OCI-LY7 (cell line): ENCODE results near the gene SLC25A45. TPM values are rescaled to one million over a fixed set of nuclear protein-coding genes. Genes with fewer than 3 reads are reported as not detected.

Experiments
- BruUV-seq: library from RNA; stranded (reverse); fragments of 400-500 nt; replicated peaks from 2 replicates; lab custom pipeline; 2021; lab: Mats Ljungman, UMichigan
- CTCF ChIA-PET: fragments of 300-600 bp; sonication (Branson Sonifier 250); formaldehyde crosslinking; loops from one replicate; lab custom pipeline; 2022; ENCODE audit warnings: antibody characterized with exemption; ENCODE audit not compliant: unreplicated experiment; lab: Charles Lee
- POLR2A ChIA-PET: fragments of 300-600 bp; sonication (Branson Sonifier 250); formaldehyde crosslinking; loops from one replicate; lab custom pipeline; 2022; ENCODE audit warnings: antibody characterized with exemption; lab: Charles Lee
- DNase-seq: peaks from one replicate; pipeline ENCODE4 v3.0.0-alpha.2; 2015; ENCODE audit warnings: low spot score
- H2AFZ ChIP-seq: fragments of 200-600 bp; sonication (generic), shearing (Covaris generic); 2 replicates; pipeline ENCODE4 v1.6.1; 2014; ENCODE audit warnings: mild to moderate bottlenecking, antibody characterized with exemption, low read length, moderate library complexity
- H3K27ac ChIP-seq: fragments of 200-600 bp; sonication (generic); 2 replicates; pipeline ENCODE4 v1.5.1; 2014; ENCODE audit warnings: mixed run types, low read depth, mild to moderate bottlenecking, moderate library complexity, low read length, inconsistent platforms; ENCODE audit not compliant: poor library complexity, severe bottlenecking
- H3K36me3 ChIP-seq: fragments of 200-600 bp; sonication (generic); 2 replicates; pipeline ENCODE4 v1.6.1; 2014; ENCODE audit warnings: mild to moderate bottlenecking, antibody characterized with exemption, low read length, moderate library complexity, mixed read lengths; ENCODE audit not compliant: insufficient read depth
- H3K4me1 ChIP-seq: fragments of 200-600 bp; sonication (generic); 2 replicates; pipeline ENCODE4 v1.5.1; 2014; ENCODE audit warnings: mild to moderate bottlenecking, low read length; ENCODE audit not compliant: insufficient read depth, poor library complexity, severe bottlenecking
- H3K4me2 ChIP-seq: fragments of 200-600 bp; sonication (generic); 2 replicates; pipeline ENCODE4 v1.6.1; 2014; ENCODE audit warnings: mild to moderate bottlenecking, low read length
- H3K4me3 ChIP-seq: fragments of 200-600 bp; sonication (generic); 2 replicates; pipeline ENCODE4 v1.5.1; 2014; ENCODE audit warnings: mild to moderate bottlenecking, low read depth, low read length; ENCODE audit not compliant: poor library complexity, severe bottlenecking
- H3K79me2 ChIP-seq: fragments of 200-600 bp; sonication (generic); 2 replicates; pipeline ENCODE4 v1.6.1; 2016; ENCODE audit warnings: low read depth, mild to moderate bottlenecking, low read length, moderate library complexity, mixed read lengths; ENCODE audit not compliant: insufficient read depth
- H3K9me2 ChIP-seq: fragments of 200-600 bp; sonication (generic); 2 replicates; pipeline ENCODE4 v1.6.1; 2016; ENCODE audit warnings: mild to moderate bottlenecking, low read length, mixed read lengths; ENCODE audit not compliant: insufficient read depth
- H3K9me3 ChIP-seq: fragments of 200-600 bp; sonication (generic); 2 replicates; pipeline ENCODE4 v1.6.1; 2014; ENCODE audit warnings: mild to moderate bottlenecking, mixed run types, low read length, mixed read lengths
- H4K20me1 ChIP-seq: fragments of 200-600 bp; sonication (generic); 2 replicates; pipeline ENCODE4 v1.6.1; 2014; ENCODE audit warnings: mild to moderate bottlenecking, antibody characterized with exemption, low read length, moderate library complexity, mixed read lengths; ENCODE audit not compliant: insufficient read depth
- EZH2phosphoT487 ChIP-seq: fragments of 200-600 bp; sonication (generic); IDR thresholded peaks from 2 replicates; pipeline ENCODE4 v1.6.1; 2018; ENCODE audit warnings: low read depth, borderline replicate concordance, mild to moderate bottlenecking, mixed run types, antibody characterized with exemption, low read length, moderate library complexity, mixed read lengths
- intact Hi-C: fragments of 100-400 bp; cut with micrococcal nuclease; formaldehyde crosslinking; loops from one replicate; pipeline ENCODE4 v1.10.0; 2022; ENCODE audit not compliant: unreplicated experiment
- total RNA-seq, 2 experiments: library from RNA; depleted of rRNA in 1 of 2; stranded (reverse); fragments of >200 nt in 1 of 2; shearing (Covaris generic) in 1 of 2; gene quantifications; 2 replicates each; pipeline ENCODE4 v1.2.3, GENCODE V29; 2014 to 2022
- TF ChIP-seq, protein P1 (sequence below): fragments of 200-600 bp; sonication (generic); conservative IDR thresholded peaks from 2 replicates; pipeline ENCODE4 v1.5.1; 2014; ENCODE audit warnings: mild to moderate bottlenecking, antibody characterized with exemption, low read length, moderate library complexity, mixed read lengths

SLC25A45 gene
- total RNA-seq, 2 experiments from 2014 or later: 7.0 to 20.7 TPM

DNA sequence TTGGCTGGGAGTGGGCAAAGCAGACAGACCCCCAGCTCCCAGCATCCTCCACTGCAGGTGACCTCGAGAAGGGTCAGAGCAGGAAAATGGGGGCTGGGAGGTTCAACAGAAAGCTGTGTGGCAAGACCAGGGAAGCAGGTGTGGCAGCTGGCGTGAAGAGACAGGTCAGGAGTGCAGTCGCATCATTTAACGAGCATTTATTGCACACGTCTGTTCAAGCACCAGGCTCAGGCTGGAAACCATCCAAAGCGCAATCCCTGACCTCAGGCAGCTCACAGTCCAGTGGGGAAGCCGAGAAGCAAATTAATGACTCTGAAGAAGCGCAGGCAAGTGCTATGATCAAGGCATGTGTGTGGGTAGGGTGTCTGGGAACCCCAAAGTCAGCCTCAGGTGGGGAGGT lies 7.4 kb downstream of the SLC25A45 start:
- ChIA-PET CTCF (no interaction called here), POLR2A (interaction anchor here (1.2 kb wide), 1 partner anchor 124 kb away, joined by 4 read pairs; the partner anchor contains the start of gene MALAT1)
- H3K4me2 ChIP-seq: no peak overlapping the region
- H3K79me2 ChIP-seq: no peaks in the 10 kb centered on the region
- TF ChIP-seq, protein P1, sequence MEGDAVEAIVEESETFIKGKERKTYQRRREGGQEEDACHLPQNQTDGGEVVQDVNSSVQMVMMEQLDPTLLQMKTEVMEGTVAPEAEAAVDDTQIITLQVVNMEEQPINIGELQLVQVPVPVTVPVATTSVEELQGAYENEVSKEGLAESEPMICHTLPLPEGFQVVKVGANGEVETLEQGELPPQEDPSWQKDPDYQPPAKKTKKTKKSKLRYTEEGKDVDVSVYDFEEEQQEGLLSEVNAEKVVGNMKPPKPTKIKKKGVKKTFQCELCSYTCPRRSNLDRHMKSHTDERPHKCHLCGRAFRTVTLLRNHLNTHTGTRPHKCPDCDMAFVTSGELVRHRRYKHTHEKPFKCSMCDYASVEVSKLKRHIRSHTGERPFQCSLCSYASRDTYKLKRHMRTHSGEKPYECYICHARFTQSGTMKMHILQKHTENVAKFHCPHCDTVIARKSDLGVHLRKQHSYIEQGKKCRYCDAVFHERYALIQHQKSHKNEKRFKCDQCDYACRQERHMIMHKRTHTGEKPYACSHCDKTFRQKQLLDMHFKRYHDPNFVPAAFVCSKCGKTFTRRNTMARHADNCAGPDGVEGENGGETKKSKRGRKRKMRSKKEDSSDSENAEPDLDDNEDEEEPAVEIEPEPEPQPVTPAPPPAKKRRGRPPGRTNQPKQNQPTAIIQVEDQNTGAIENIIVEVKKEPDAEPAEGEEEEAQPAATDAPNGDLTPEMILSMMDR: no peak
- TF ChIP-seq EZH2phosphoT487: no peak
- H3K9me2 ChIP-seq: no peaks in the 10 kb centered on the region
- no peak overlapping the region for H2AFZ ChIP-seq
- H3K4me1 ChIP-seq: peaks cover 9% of the 10 kb centered on the region
- no peaks in the 10 kb centered on the region for H3K9me3 ChIP-seq
- no peak overlapping the region for H3K4me3 ChIP-seq
- no peaks in the 10 kb centered on the region for H4K20me1 ChIP-seq
- no TSS peak for BruUV-seq
- no peaks in the 10 kb centered on the region for H3K36me3 ChIP-seq
- DNase-seq: no peak
- intact Hi-C loops: no loop called here
- no peak overlapping the region for H3K27ac ChIP-seq

DNA sequence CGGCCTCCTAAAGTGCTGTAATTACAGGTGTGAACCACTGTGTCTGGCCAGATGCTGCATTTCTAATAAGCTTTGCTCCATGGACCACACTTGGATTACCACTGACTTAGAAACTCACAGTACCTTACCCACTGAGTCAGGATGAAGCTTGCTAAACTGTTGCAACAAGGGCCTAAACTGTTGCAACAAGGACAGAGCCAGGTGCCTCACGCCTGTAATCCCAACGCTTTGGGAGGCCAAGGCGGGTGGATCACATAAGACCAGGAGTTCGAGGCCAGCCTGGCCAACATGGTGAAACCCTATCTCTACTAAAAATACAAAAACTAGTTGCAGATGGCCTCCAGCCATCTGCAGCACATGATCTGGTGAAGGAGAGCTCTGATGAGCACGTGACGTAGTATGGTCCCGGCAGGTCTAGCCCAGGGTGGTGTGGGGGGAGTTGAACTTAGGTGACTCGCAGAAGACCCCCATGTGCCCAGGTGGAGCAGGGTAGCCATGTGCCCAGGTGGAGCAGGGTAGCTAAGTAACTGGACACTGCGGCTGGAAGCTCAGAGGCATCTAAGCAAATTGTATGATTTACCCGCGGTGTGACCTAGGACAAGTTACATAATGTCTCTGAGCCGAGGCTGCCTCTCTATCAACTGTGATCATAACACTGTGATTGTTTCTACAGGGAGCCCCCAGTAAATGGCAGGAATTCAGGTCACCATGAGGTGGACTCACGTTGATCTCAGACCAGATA lies 8.4 kb downstream of the SLC25A45 start:
- H4K20me1 ChIP-seq: no peaks in the 10 kb centered on the region
- no peak overlapping the region for H3K27ac ChIP-seq
- no TSS peak for BruUV-seq
- H3K79me2 ChIP-seq: no peaks in the 10 kb centered on the region
- no peaks in the 10 kb centered on the region for H3K9me2 ChIP-seq
- ChIA-PET CTCF (no interaction called here), POLR2A (interaction anchor here (1.2 kb wide), 1 partner anchor 125 kb away, joined by 4 read pairs; the partner anchor contains the start of gene MALAT1)
- TF ChIP-seq EZH2phosphoT487: no peak
- no peaks in the 10 kb centered on the region for H3K9me3 ChIP-seq
- no peak overlapping the region for H3K4me3 ChIP-seq
- H2AFZ ChIP-seq: no peak overlapping the region
- no peaks in the 10 kb centered on the region for H3K36me3 ChIP-seq
- H3K4me1 ChIP-seq: peaks cover 9% of the 10 kb centered on the region
- no peak overlapping the region for H3K4me2 ChIP-seq
- intact Hi-C loops: no loop called here
- no peak for DNase-seq

DNA sequence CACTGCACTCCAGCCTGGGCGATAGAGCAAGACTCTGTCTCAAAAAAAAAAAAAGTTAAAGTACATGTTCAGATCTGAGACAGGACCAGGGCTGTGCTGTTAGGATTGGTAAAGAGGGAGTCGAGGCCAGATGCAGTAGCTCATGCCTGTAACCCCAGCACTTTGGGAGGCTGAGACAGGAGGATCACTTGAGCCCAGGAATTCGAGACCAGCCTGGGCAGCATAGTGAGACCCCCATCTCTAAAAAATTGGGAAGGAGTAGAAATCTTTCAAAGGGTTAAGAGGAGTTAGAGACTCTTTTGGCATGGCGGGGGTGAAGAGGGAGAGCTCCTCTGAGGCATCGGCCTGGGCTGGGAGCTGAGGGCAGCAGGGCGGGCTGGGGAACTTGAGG lies 11.8 kb downstream of the SLC25A45 start:
- H3K27ac ChIP-seq: no peak overlapping the region
- no peaks in the 10 kb centered on the region for H3K79me2 ChIP-seq
- ChIA-PET CTCF (no interaction called here), POLR2A (interaction anchor here (0.5 to 1.3 kb wide), 3 partner anchors 9 to 127 kb away, joined by 3 to 5 read pairs (median 4); no protein-coding TSS in a partner anchor)
- DNase-seq: no peak
- H4K20me1 ChIP-seq: no peaks in the 10 kb centered on the region
- no peaks in the 10 kb centered on the region for H3K9me3 ChIP-seq
- no peak overlapping the region for H2AFZ ChIP-seq
- H3K36me3 ChIP-seq: no peaks in the 10 kb centered on the region
- H3K9me2 ChIP-seq: no peaks in the 10 kb centered on the region
- no TSS peak for BruUV-seq
- TF ChIP-seq, protein P1: no peak
- TF ChIP-seq EZH2phosphoT487: no peak
- intact Hi-C loops: no loop called here
- H3K4me3 ChIP-seq: no peak overlapping the region
- H3K4me2 ChIP-seq: no peak overlapping the region
- peaks cover 8% of the 10 kb centered on the region for H3K4me1 ChIP-seq
